K562 (cell line): ENCODE data around the gene PRKRIP1. TPM values are rescaled to one million over a fixed set of nuclear protein-coding genes. Genes with fewer than 3 reads are reported as not detected.

ENCODE experiments used
- ATAC-seq: fragments of 200-7000 bp; cut with Tn5 transposase; 3 replicates; pipeline ENCODE4 v1.9.1; 2020; ENCODE audit warnings: moderate library complexity
- BruUV-seq: library from RNA; stranded (reverse); fragments of 400-500 nt; replicated peaks from 2 replicates; lab custom pipeline; 2021; lab: Mats Ljungman, UMichigan
- CTCF ChIA-PET: fragments of 300-600 bp; formaldehyde crosslinking; extraction: SDS; loops from one replicate; lab custom pipeline; 2021; ENCODE audit warnings: low intra/inter-chr PET ratio; lab: Yijun Ruan, JAX
- POLR2A ChIA-PET: fragments of 300-600, 350-650 bp; sonication (Branson Sonifier 250); formaldehyde crosslinking; extraction: SDS; loops from one replicate; lab custom pipeline; 2021; ENCODE audit warnings: antibody characterized with exemption, inconsistent platforms; lab: Yijun Ruan, JAX
- DNase-seq, 4 experiments: peaks; one replicate each; pipeline versions ENCODE4 v3.0.0 to v3.0.0-alpha.2; 2011 to 2018; ENCODE audit warnings: low spot score in 3 of 4, mixed read lengths in 3 of 4; ENCODE audit errors: extremely low read depth in 1 of 4
- FAIRE-seq: peaks from 2 replicates; lab custom pipeline; 2011; peaks lifted over from hg19 to GRCh38; lab: Jason Lieb, UNC
- H2AFZ ChIP-seq: 2 replicates; pipeline ENCODE4 v1.6.0; 2011; ENCODE audit warnings: low read depth, low read length, control low read depth, inconsistent platforms
- H3K27ac ChIP-seq: fragments of 200-600 bp; 3 replicates; pipeline ENCODE4 v1.8.0; 2011; ENCODE audit warnings: low read depth, mild to moderate bottlenecking, control low read depth, inconsistent platforms, low read length, moderate library complexity, mixed read lengths; ENCODE audit errors: extremely low read depth
- H3K27me3 ChIP-seq, 2 experiments: fragments of 300-600 bp in 1 of 2; 2 replicates in 1 of 2; 3 replicates in 1 of 2; pipeline versions ENCODE4 v1.6.0 to v1.8.0; 2011; ENCODE audit warnings: inconsistent platforms in 2 of 2, low read length in 2 of 2, mild to moderate bottlenecking in 1 of 2, mixed read lengths in 1 of 2, moderate library complexity in 1 of 2; ENCODE audit not compliant: control insufficient read depth in 2 of 2, insufficient read depth in 2 of 2
- H3K36me3 ChIP-seq: fragments of 300-600 bp; 3 replicates; pipeline ENCODE4 v1.8.0; 2011; ENCODE audit warnings: mild to moderate bottlenecking, low read length, inconsistent platforms; ENCODE audit not compliant: control insufficient read depth, insufficient read depth
- H3K4me1 ChIP-seq, 2 experiments: fragments of 200-600 bp in 1 of 2; replicated peaks in 1 of 2; 2 replicates in 1 of 2; 3 replicates in 1 of 2; pipeline versions ENCODE4 v1.5.1 to v1.8.0; 2011; ENCODE audit warnings: inconsistent platforms in 2 of 2, low read length in 2 of 2, mild to moderate bottlenecking in 1 of 2, mixed read lengths in 1 of 2, moderate library complexity in 1 of 2; ENCODE audit not compliant: control insufficient read depth in 2 of 2, insufficient read depth in 2 of 2
- H3K4me2 ChIP-seq: 2 replicates; pipeline ENCODE4 v1.6.1; 2011; ENCODE audit warnings: low read length, control low read depth, inconsistent platforms, mixed read lengths; ENCODE audit not compliant: insufficient read depth
- H3K4me3 ChIP-seq: fragments of 200-600 bp; sonication (generic), shearing (Covaris generic); 2 replicates; pipeline ENCODE4 v1.5.1; 2016; ENCODE audit warnings: control low read depth, inconsistent platforms
- H3K79me2 ChIP-seq: fragments of 200-600 bp; 3 replicates; pipeline ENCODE4 v1.8.0; 2011; ENCODE audit warnings: low read length, inconsistent platforms; ENCODE audit not compliant: control insufficient read depth, insufficient read depth
- H3K9ac ChIP-seq, 2 experiments: 2 replicates each; pipeline versions ENCODE4 v1.6.0 to v1.6.1; 2011; ENCODE audit warnings: low read depth in 2 of 2, low read length in 2 of 2, control low read depth in 1 of 2, inconsistent platforms in 1 of 2, mild to moderate bottlenecking in 1 of 2, mixed read lengths in 1 of 2; ENCODE audit not compliant: insufficient read depth in 1 of 2
- H3K9me1 ChIP-seq: one replicate; pipeline ENCODE4 v1.6.0; 2011; ENCODE audit warnings: inconsistent platforms, mild to moderate bottlenecking, low read length, moderate library complexity; ENCODE audit not compliant: control insufficient read depth, insufficient read depth
- H3K9me3 ChIP-seq: replicated peaks from 2 replicates; pipeline ENCODE4 v1.5.1; 2011; ENCODE audit warnings: low read depth, low read length, inconsistent platforms; ENCODE audit not compliant: control insufficient read depth, insufficient read depth
- H4K20me1 ChIP-seq: replicated peaks from 2 replicates; pipeline ENCODE4 v1.6.1; 2011; ENCODE audit warnings: low read length, inconsistent platforms, mixed read lengths; ENCODE audit not compliant: control insufficient read depth, insufficient read depth
- CBFA2T3 ChIP-seq: fragments of 450-650 bp; IDR thresholded peaks from 2 replicates; pipeline ENCODE4 v1.6.1; 2017
- CBX8 ChIP-seq: fragments of 200-600 bp; sonication (generic); IDR thresholded peaks from 2 replicates; pipeline ENCODE4 v1.6.1; 2012; ENCODE audit warnings: borderline replicate concordance, mixed run types, low read depth, mild to moderate bottlenecking, moderate library complexity, mixed read lengths, low read length, control low read depth, inconsistent platforms; ENCODE audit not compliant: poor library complexity, severe bottlenecking; ENCODE audit errors: extremely low read depth
- ETV1 ChIP-seq: fragments of 450-650 bp; conservative IDR thresholded peaks from 2 replicates; pipeline ENCODE4 v1.6.1; 2016; ENCODE audit warnings: missing genetic modification characterization, control low read depth, low read depth, missing compliant biosample characterization
- HLTF ChIP-seq: fragments of 450-650 bp; IDR thresholded peaks from 2 replicates; pipeline ENCODE4 v1.6.1; 2016
- HSF4 ChIP-seq: fragments of 250-450 bp; sonication (Bioruptor Pico); IDR thresholded peaks from 2 replicates; pipeline ENCODE4 v2.1.2; 2022; ENCODE audit warnings: mild to moderate bottlenecking, moderate library complexity, borderline replicate concordance
- NR1H2 ChIP-seq: sonication (generic); formaldehyde crosslinking; IDR thresholded peaks from 2 replicates; pipeline ENCODE4 v1.4.0; 2020; ENCODE audit warnings: mild to moderate bottlenecking, missing genetic modification reagents
- PCBP1 ChIP-seq: fragments of 200-400 bp; formaldehyde crosslinking; IDR thresholded peaks from 2 replicates; pipeline ENCODE4 v1.6.1; 2018; ENCODE audit warnings: mild to moderate bottlenecking, low read depth, low read length; ENCODE audit not compliant: poor library complexity, severe bottlenecking
- PCBP2 ChIP-seq: fragments of 200-400 bp; formaldehyde crosslinking; IDR thresholded peaks from 2 replicates; pipeline ENCODE4 v1.6.1; 2018; ENCODE audit warnings: low read length, low read depth, mild to moderate bottlenecking, moderate library complexity; ENCODE audit not compliant: poor library complexity, severe bottlenecking
- SAP30 ChIP-seq: fragments of 200-600 bp; sonication (generic); IDR thresholded peaks from 2 replicates; pipeline ENCODE4 v1.6.1; 2012; ENCODE audit warnings: borderline replicate concordance, low read depth, mild to moderate bottlenecking, moderate library complexity, low read length, control low read depth, inconsistent platforms; ENCODE audit not compliant: insufficient read depth, poor library complexity, severe bottlenecking
- ZNF384 ChIP-seq: IDR thresholded peaks from 2 replicates; pipeline ENCODE4 v1.6.1; 2012; ENCODE audit warnings: low read depth, low read length, improper control_type of control experiment
- WGBS: fragments of 100-300 bp; shearing (Covaris generic); methylation state at CpG from one replicate; pipeline ENCODE4 v1.1.6; 2016; ENCODE audit warnings: low coverage, mixed read lengths; ENCODE audit not compliant: insufficient coverage; ENCODE audit errors: missing lambda C conversion rate; 5-methylcytosine and 5-hydroxymethylcytosine counted together
- in situ Hi-C: fragments of 300-500 bp; cut with MboI; formaldehyde crosslinking; loops from 4 replicates; pipeline ENCODE4 v1.15.0; 2018; ENCODE audit warnings: inconsistent platforms, mixed read lengths
- intact Hi-C: fragments of 100-400 bp; cut with micrococcal nuclease; formaldehyde crosslinking; loops from 2 replicates; pipeline ENCODE4 v1.14.2; 2022
- polyA plus RNA-seq, 8 experiments: library from polyadenylated mRNA; depleted of rRNA in 4 of 8; stranded (reverse) in 5 of 8; unstranded in 3 of 8; fragments of >200 nt; fragmentation: Nextera tagmentation in 2 of 8; fragmentation: Illumina TruSeq in 1 of 8; extraction: Ambion mirVana in 2 of 8; extraction: Trizol in 1 of 8; gene quantifications; 2 replicates each; pipeline versions ENCODE4 v1.2.1 to v1.2.3, GENCODE V29; 2011 to 2014; ENCODE audit warnings: inconsistent platforms in 1 of 8, missing spikeins in 1 of 8
- total RNA-seq, 7 experiments: library from RNA; depleted of rRNA in 6 of 7; stranded (reverse); fragments of >200 nt in 6 of 7; fragmentation: Illumina TruSeq in 2 of 7; extraction: Trizol in 2 of 7; gene quantifications; 2 replicates each; pipeline versions ENCODE4 v1.2.1 to v1.2.3, GENCODE V29; 2011 to 2021; ENCODE audit warnings: low replicate concordance in 1 of 7
- TF ChIP-seq, protein P1 (sequence below): fragments of 450-650 bp; formaldehyde crosslinking; IDR thresholded peaks from 2 replicates; pipeline ENCODE4 v1.4.0; 2022; ENCODE audit warnings: missing genetic modification characterization
- TF ChIP-seq, protein P2 (sequence below): sonication (generic); formaldehyde crosslinking; IDR thresholded peaks from 2 replicates; pipeline ENCODE4 v1.4.0; 2020; ENCODE audit warnings: mild to moderate bottlenecking, missing genetic modification reagents
- TF ChIP-seq, protein P3 (sequence below): sonication (generic); formaldehyde crosslinking; IDR thresholded peaks from 2 replicates; pipeline ENCODE4 v1.8.0; 2022; ENCODE audit warnings: missing genetic modification reagents, mild to moderate bottlenecking, moderate library complexity, borderline replicate concordance
- TF ChIP-seq, protein P4 (sequence below): fragments of 250-450 bp; sonication (Bioruptor Pico); IDR thresholded peaks from 2 replicates; pipeline ENCODE4 v1.4.0; 2020

The PRKRIP1 gene
- total and polyA plus RNA-seq, 9 of the 15 experiments (the other 6 are each of a cell fraction or from before 2014, with no cell fraction given) = 14.9 to 52.1 (median 19.8) TPM

DNA sequence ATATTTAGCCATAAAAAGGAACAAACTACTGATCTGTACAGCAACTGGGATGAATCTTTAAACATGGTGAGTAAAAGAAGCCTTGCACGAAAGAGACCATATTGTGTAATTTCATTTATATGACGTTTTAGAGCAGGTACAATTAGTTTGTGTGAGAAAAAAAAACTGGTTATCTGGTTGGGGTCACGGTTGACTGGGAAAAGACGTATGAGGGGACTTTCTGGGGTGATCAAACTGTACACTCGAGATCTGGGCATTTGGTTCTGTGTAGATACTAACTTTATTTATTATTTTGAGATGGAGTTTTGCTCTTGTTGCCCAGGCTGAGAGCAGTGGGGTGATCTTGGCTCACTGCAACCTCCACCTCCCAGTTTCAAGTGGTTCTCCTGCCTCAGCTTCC is 4.2 kb downstream of the PRKRIP1 start:
- no peak overlapping the region for H2AFZ ChIP-seq
- no peak overlapping the region for H3K9ac ChIP-seq
- DNase-seq (no peak), ATAC-seq (no peak), FAIRE-seq (no peak)
- H4K20me1 ChIP-seq = peaks cover 5% of the 10 kb centered on the region; the same call in 1 of the 2 replicates
- in situ Hi-C loops (no loop called here), intact Hi-C loops (no loop called here)
- ChIA-PET CTCF (no interaction called here), POLR2A (no interaction called here)
- H3K4me3 ChIP-seq = no peak overlapping the region
- no peak overlapping the region for H3K27ac ChIP-seq
- no peaks in the 10 kb centered on the region for H3K9me3 ChIP-seq
- TF ChIP-seq PCBP2 = no peak
- TF ChIP-seq, protein P1, sequence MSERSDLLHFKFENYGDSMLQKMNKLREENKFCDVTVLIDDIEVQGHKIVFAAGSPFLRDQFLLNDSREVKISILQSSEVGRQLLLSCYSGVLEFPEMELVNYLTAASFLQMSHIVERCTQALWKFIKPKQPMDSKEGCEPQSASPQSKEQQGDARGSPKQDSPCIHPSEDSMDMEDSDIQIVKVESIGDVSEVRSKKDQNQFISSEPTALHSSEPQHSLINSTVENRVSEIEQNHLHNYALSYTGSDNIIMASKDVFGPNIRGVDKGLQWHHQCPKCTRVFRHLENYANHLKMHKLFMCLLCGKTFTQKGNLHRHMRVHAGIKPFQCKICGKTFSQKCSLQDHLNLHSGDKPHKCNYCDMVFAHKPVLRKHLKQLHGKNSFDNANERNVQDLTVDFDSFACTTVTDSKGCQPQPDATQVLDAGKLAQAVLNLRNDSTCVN (CRISPR knock-in tag) = no peak
- TF ChIP-seq ETV1 = no peak
- TF ChIP-seq SAP30 = no peak
- TF ChIP-seq HSF4 (CRISPR knock-in tag) = no peak
- TF ChIP-seq ZNF384 = no peak
- TF ChIP-seq, protein P2, sequence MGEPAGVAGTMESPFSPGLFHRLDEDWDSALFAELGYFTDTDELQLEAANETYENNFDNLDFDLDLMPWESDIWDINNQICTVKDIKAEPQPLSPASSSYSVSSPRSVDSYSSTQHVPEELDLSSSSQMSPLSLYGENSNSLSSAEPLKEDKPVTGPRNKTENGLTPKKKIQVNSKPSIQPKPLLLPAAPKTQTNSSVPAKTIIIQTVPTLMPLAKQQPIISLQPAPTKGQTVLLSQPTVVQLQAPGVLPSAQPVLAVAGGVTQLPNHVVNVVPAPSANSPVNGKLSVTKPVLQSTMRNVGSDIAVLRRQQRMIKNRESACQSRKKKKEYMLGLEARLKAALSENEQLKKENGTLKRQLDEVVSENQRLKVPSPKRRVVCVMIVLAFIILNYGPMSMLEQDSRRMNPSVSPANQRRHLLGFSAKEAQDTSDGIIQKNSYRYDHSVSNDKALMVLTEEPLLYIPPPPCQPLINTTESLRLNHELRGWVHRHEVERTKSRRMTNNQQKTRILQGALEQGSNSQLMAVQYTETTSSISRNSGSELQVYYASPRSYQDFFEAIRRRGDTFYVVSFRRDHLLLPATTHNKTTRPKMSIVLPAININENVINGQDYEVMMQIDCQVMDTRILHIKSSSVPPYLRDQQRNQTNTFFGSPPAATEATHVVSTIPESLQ (CRISPR knock-in tag) = no peak
- no peak for TF ChIP-seq HLTF
- TF ChIP-seq, protein P3, sequence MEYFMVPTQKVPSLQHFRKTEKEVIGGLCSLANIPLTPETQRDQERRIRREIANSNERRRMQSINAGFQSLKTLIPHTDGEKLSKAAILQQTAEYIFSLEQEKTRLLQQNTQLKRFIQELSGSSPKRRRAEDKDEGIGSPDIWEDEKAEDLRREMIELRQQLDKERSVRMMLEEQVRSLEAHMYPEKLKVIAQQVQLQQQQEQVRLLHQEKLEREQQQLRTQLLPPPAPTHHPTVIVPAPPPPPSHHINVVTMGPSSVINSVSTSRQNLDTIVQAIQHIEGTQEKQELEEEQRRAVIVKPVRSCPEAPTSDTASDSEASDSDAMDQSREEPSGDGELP (CRISPR knock-in tag) = no peak
- no peak for TF ChIP-seq NR1H2 (CRISPR knock-in tag)
- TF ChIP-seq, protein P4, sequence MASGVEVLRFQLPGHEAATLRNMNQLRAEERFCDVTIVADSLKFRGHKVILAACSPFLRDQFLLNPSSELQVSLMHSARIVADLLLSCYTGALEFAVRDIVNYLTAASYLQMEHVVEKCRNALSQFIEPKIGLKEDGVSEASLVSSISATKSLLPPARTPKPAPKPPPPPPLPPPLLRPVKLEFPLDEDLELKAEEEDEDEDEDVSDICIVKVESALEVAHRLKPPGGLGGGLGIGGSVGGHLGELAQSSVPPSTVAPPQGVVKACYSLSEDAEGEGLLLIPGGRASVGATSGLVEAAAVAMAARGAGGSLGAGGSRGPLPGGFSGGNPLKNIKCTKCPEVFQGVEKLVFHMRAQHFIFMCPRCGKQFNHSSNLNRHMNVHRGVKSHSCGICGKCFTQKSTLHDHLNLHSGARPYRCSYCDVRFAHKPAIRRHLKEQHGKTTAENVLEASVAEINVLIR (CRISPR knock-in tag) = no peak
- no peak for TF ChIP-seq CBFA2T3
- no peak for TF ChIP-seq PCBP1
- no peak for TF ChIP-seq CBX8
- H3K4me1 ChIP-seq = peaks cover 5 to 15% of the 10 kb centered on the region in 2 experiments; a peak in 3 of 5 replicates
- WGBS = 93% methylated on average over 5 of the region's 5 CpGs
- H3K79me2 ChIP-seq = peaks cover 14% of the 10 kb centered on the region
- peaks cover 71% of the 10 kb centered on the region for H3K36me3 ChIP-seq
- BruUV-seq = no TSS peak
- H3K4me2 ChIP-seq = no peak overlapping the region
- H3K27me3 ChIP-seq = no peaks in the 10 kb centered on the region
- no peaks in the 10 kb centered on the region for H3K9me1 ChIP-seq
